IPS-20b (cell line): ENCODE measurements around the gene PFN1.

Source experiments
- H3K27ac ChIP-seq: one replicate; pipeline ENCODE4 v1.5.1; 2013; ENCODE audit warnings: low read length
- H3K27me3 ChIP-seq: 2 replicates; pipeline ENCODE4 v1.6.1; 2013; ENCODE audit warnings: mild to moderate bottlenecking, low read length, inconsistent platforms; ENCODE audit not compliant: insufficient read depth
- H3K36me3 ChIP-seq: 2 replicates; pipeline ENCODE4 v1.6.1; 2013; ENCODE audit warnings: low read depth, mild to moderate bottlenecking, inconsistent platforms, low read length, moderate library complexity; ENCODE audit not compliant: insufficient read depth
- H3K4me1 ChIP-seq: 2 replicates; pipeline ENCODE4 v1.6.1; 2013; ENCODE audit warnings: mild to moderate bottlenecking, control low read depth, inconsistent platforms, low read length, moderate library complexity; ENCODE audit not compliant: insufficient read depth
- H3K4me3 ChIP-seq: 2 replicates; pipeline ENCODE4 v1.5.1; 2013; ENCODE audit warnings: mild to moderate bottlenecking, low read length, inconsistent platforms
- H3K9ac ChIP-seq: 2 replicates; pipeline ENCODE4 v1.6.1; 2013; ENCODE audit warnings: low read depth, mild to moderate bottlenecking, inconsistent platforms, low read length, moderate library complexity
- H3K9me3 ChIP-seq: 2 replicates; pipeline ENCODE4 v1.6.1; 2013; ENCODE audit warnings: mild to moderate bottlenecking, low read depth, low read length, inconsistent platforms; ENCODE audit not compliant: insufficient read depth

Gene PFN1

GRCh38 chr17:4948166-4948930 lies at the start of gene PFN1:
PFN1 (minus strand) TSS chr17:4948530; CDS start chr17:4948394, 136 bp downstream.
- Histone ChIP-seq H3K9ac (peak within 1 kb of the TSS; percentile 99), H3K27ac (peak within 1 kb of the TSS; percentile 99), H3K4me3 (peak within 1 kb of the TSS; percentile 98), H3K36me3 (peaks cover 38% of the 10 kb centered on the region), H3K9me3 (no peaks in the 10 kb centered on the region), H3K27me3 (no peaks in the 10 kb centered on the region), H3K4me1 (peaks cover 21% of the 10 kb centered on the region)

GRCh38 chr17:4997302-4998026 lies 49.1 kb upstream of the PFN1 start, which contains the start of the genes INCA1 and KIF1C:
INCA1 (minus strand) TSS chr17:4997522; CDS start chr17:4994437, 3,085 bp downstream.
KIF1C (plus strand) TSS chr17:4997950; CDS start chr17:5000247, 2,297 bp downstream.
- H3K4me1 ChIP-seq, result peaks cover 10% of the 10 kb centered on the region
- H3K36me3 ChIP-seq, result peaks cover 20% of the 10 kb centered on the region
- peak within 1 kb of the TSS; percentile 78; the same call in 1 of the 2 replicates for H3K9ac ChIP-seq
- H3K27me3 ChIP-seq, result peaks cover 17% of the 10 kb centered on the region
- no peak within 1 kb of the TSS for H3K27ac ChIP-seq
- H3K4me3 ChIP-seq, result peak within 1 kb of the TSS; percentile 84
- H3K9me3 ChIP-seq, result no peaks in the 10 kb centered on the region

GRCh38 chr17:4994081-4994595 lies 45.8 kb upstream of the PFN1 start:
- H3K36me3 ChIP-seq, result no peaks in the 10 kb centered on the region
- no peak overlapping the region for H3K9ac ChIP-seq
- H3K27ac ChIP-seq, result no peak overlapping the region
- H3K27me3 ChIP-seq, result peaks cover 26% of the 10 kb centered on the region
- H3K4me3 ChIP-seq, result no peak overlapping the region
- peaks cover 6% of the 10 kb centered on the region for H3K4me1 ChIP-seq
- no peaks in the 10 kb centered on the region for H3K9me3 ChIP-seq

GRCh38 chr17:4987767-4988567 lies 39.6 kb upstream of the PFN1 start:
- H3K9me3 ChIP-seq, result no peaks in the 10 kb centered on the region
- H3K4me3 ChIP-seq, result peak overlapping the region; percentile 86
- no peak overlapping the region for H3K27ac ChIP-seq
- H3K9ac ChIP-seq, result peak overlapping the region; percentile 73; the same call in 1 of the 2 replicates
- no peaks in the 10 kb centered on the region for H3K36me3 ChIP-seq
- H3K27me3 ChIP-seq, result peaks cover 37% of the 10 kb centered on the region
- H3K4me1 ChIP-seq, result peaks cover 5% of the 10 kb centered on the region; the same call in 1 of the 2 replicates

- peaks cover 44% of the 10 kb centered on the region for H3K27me3 ChIP-seq
- no peak within 1 kb of the TSS for H3K27ac ChIP-seq
- peaks cover 5% of the 10 kb centered on the region; the same call in 1 of the 2 replicates for H3K4me1 ChIP-seq
- H3K9ac ChIP-seq, result peak within 1 kb of the TSS; percentile 73; the same call in 1 of the 2 replicates
- no peaks in the 10 kb centered on the region for H3K36me3 ChIP-seq
- H3K9me3 ChIP-seq, result no peaks in the 10 kb centered on the region
- H3K4me3 ChIP-seq, result peak within 1 kb of the TSS; percentile 86
Observed at GRCh38 chr17:4986951-4987766, 38.8 kb upstream of the PFN1 start, which contains the start of gene CAMTA2. CAMTA2 (minus strand) TSS chr17:4987675; CDS start chr17:4986222, 1,453 bp downstream.

GRCh38 chr17:4986403-4986802 lies 38.1 kb upstream of the PFN1 start:
- Histone ChIP-seq H3K9ac (peak overlapping the region; percentile 73; the same call in 1 of the 2 replicates), H3K4me1 (peaks cover 5% of the 10 kb centered on the region; the same call in 1 of the 2 replicates), H3K9me3 (no peaks in the 10 kb centered on the region), H3K4me3 (peak overlapping the region; percentile 86), H3K36me3 (no peaks in the 10 kb centered on the region), H3K27ac (no peak overlapping the region), H3K27me3 (peaks cover 44% of the 10 kb centered on the region)

- Histone ChIP-seq H3K4me3 (no peak overlapping the region), H3K9me3 (no peaks in the 10 kb centered on the region), H3K36me3 (no peaks in the 10 kb centered on the region), H3K9ac (no peak overlapping the region), H3K27ac (no peak overlapping the region), H3K4me1 (0 out of 2 replicates have a peak, but pooled peaks cover 3% of the 10 kb centered on the region), H3K27me3 (peaks cover 38% of the 10 kb centered on the region)
Observed at GRCh38 chr17:4982305-4982704, 34.0 kb upstream of the PFN1 start.

- H3K9ac ChIP-seq, result no peak overlapping the region; the same call in 1 of the 2 replicates
- peaks cover 44% of the 10 kb centered on the region for H3K27me3 ChIP-seq
- 0 out of 2 replicates have a peak, but pooled peaks cover 3% of the 10 kb centered on the region for H3K4me1 ChIP-seq
- no peaks in the 10 kb centered on the region for H3K36me3 ChIP-seq
- no peak overlapping the region for H3K27ac ChIP-seq
- H3K4me3 ChIP-seq, result no peak overlapping the region
- H3K9me3 ChIP-seq, result no peaks in the 10 kb centered on the region
Observed at GRCh38 chr17:4980644-4981216, 32.4 kb upstream of the PFN1 start.

GRCh38 chr17:4978726-4979125 lies 30.4 kb upstream of the PFN1 start:
- H3K9me3 ChIP-seq, result no peaks in the 10 kb centered on the region
- H3K9ac ChIP-seq, result no peak overlapping the region
- H3K36me3 ChIP-seq, result no peaks in the 10 kb centered on the region
- peaks cover 60% of the 10 kb centered on the region for H3K27me3 ChIP-seq
- no peak overlapping the region for H3K27ac ChIP-seq
- no peak overlapping the region for H3K4me3 ChIP-seq
- 0 out of 2 replicates have a peak, but pooled peaks cover 3% of the 10 kb centered on the region for H3K4me1 ChIP-seq

GRCh38 chr17:4974115-4974670 lies 25.9 kb upstream of the PFN1 start:
- Histone ChIP-seq H3K9me3 (no peaks in the 10 kb centered on the region), H3K9ac (no peak overlapping the region), H3K36me3 (peaks cover 16% of the 10 kb centered on the region; the same call in 1 of the 2 replicates), H3K4me3 (no peak overlapping the region), H3K27ac (no peak overlapping the region), H3K4me1 (peaks cover 7% of the 10 kb centered on the region), H3K27me3 (peaks cover 86% of the 10 kb centered on the region)
